ENCODE data around the gene ERVK3-1.

DNA sequence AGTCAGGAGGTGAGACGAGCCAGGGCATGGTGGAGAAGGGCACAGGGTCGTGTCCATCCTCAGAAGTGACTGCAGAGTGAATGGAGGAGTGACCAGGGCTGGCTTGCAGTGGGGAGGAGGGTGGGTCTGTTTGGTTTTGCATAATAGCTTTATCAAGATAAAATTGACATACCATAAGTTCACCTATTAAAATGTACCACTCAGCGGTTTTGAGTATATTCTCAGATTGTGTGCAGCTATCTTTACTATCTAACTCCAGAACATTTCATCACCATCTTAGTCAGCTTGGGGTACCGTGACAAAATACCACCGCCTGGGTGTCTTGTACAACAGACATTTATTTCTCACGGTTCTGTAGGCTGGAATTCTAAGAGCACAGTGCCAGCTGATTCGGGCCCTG is 13.2 kb upstream of the ERVK3-1 start:
- TF ChIP-seq, protein P1, sequence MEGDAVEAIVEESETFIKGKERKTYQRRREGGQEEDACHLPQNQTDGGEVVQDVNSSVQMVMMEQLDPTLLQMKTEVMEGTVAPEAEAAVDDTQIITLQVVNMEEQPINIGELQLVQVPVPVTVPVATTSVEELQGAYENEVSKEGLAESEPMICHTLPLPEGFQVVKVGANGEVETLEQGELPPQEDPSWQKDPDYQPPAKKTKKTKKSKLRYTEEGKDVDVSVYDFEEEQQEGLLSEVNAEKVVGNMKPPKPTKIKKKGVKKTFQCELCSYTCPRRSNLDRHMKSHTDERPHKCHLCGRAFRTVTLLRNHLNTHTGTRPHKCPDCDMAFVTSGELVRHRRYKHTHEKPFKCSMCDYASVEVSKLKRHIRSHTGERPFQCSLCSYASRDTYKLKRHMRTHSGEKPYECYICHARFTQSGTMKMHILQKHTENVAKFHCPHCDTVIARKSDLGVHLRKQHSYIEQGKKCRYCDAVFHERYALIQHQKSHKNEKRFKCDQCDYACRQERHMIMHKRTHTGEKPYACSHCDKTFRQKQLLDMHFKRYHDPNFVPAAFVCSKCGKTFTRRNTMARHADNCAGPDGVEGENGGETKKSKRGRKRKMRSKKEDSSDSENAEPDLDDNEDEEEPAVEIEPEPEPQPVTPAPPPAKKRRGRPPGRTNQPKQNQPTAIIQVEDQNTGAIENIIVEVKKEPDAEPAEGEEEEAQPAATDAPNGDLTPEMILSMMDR (IDR thresholded peaks at IDR 0.05 in 2 of 3, conservative IDR thresholded peaks at IDR 0.05 in 1 of 3; ENCODE audit: borderline replicate concordance in 1 of 3, insufficient read depth in 1 of 3, low read depth in 2 of 3, low read length in 2 of 3), result no peak
- no peak for TF ChIP-seq POLR2AphosphoS5 (IDR thresholded peaks at IDR 0.05; ENCODE audit: low read depth, low read length)

Data from HCT116 (cell line).